Activated naive CD8-positive, alpha-beta T cell treated with anti-CD3 and anti-CD28 coated beads, Interleukin-2, amount 10 ng/mL, durations not matched to agents 7 days and 5 days (primary cell): ENCODE data around the gene MYO9B. TPM values are rescaled to one million over a fixed set of nuclear protein-coding genes. Genes with fewer than 3 reads are reported as not detected.
"Not testable (repeated sequence)": the region's sequence is repeated elsewhere in the genome, so short reads cannot be mapped to it uniquely, and the experiment has no call there.

Experiments
- ATAC-seq: fragments of 150-1000 bp; cut with Tn5 transposase; one replicate; pipeline ENCODE4 v1.10.0; 2021; ENCODE audit warnings: low read depth, moderate library complexity
- POLR2A ChIA-PET: fragments of 350-600 bp; sonication (Branson Sonifier 250); formaldehyde crosslinking; loops from one replicate; lab custom pipeline; 2021; ENCODE audit warnings: antibody characterized with exemption; lab: Charles Lee
- DNase-seq: peaks from one replicate; pipeline ENCODE4 v3.0.0; 2021
- H3K27ac Mint-ChIP-seq: one replicate; pipeline ENCODE4 v1.8.0; 2022; ENCODE audit warnings: mild to moderate bottlenecking, mixed read lengths
- H3K27me3 Mint-ChIP-seq: one replicate; pipeline ENCODE4 v1.8.0; 2022; ENCODE audit warnings: mild to moderate bottlenecking, moderate library complexity, mixed read lengths
- H3K36me3 Mint-ChIP-seq: one replicate; pipeline ENCODE4 v1.8.0; 2021; ENCODE audit warnings: mild to moderate bottlenecking, mixed read lengths
- H3K4me1 Mint-ChIP-seq: one replicate; pipeline ENCODE4 v1.8.0; 2021; ENCODE audit warnings: mixed read lengths
- H3K4me3 Mint-ChIP-seq: one replicate; pipeline ENCODE4 v1.8.0; 2022; ENCODE audit warnings: mild to moderate bottlenecking, moderate library complexity, mixed read lengths
- H3K9me3 Mint-ChIP-seq: one replicate; pipeline ENCODE4 v1.8.0; 2021; ENCODE audit warnings: mixed read lengths
- total RNA-seq, 2 experiments: library from RNA; stranded (reverse); gene quantifications; one replicate each; pipeline ENCODE4 v1.2.3, GENCODE V29; 2021

The MYO9B gene
- total RNA-seq, 2 experiments from 2014 or later: 275 to 285 TPM

DNA sequence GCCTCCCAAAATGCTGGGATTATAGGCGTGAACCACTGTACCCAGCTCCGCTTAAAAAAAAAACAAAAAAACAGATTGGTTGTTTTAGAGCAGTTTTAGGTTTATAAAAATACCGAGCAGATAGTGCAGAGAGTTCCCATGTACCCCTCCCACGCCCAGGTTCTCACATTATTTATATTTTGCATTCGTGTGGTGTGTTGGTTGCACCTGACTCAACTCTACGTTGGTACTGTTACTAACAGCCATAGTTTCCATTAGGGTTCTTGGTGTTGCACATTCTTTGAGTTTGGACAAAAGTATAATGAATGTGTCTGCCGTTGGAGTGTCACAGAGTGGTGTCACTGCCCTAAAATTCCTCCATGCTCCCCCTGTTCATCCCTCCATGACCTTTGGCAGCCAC is 29.1 kb downstream of the MYO9B start:
- DNase-seq (no peak), ATAC-seq (no peak)
- H3K27me3 Mint-ChIP-seq: no peaks in the 10 kb centered on the region
- no peak overlapping the region for H3K4me3 Mint-ChIP-seq
- peaks cover 36% of the 10 kb centered on the region for H3K4me1 Mint-ChIP-seq
- peaks cover 38% of the 10 kb centered on the region for H3K36me3 Mint-ChIP-seq
- POLR2A ChIA-PET: no interaction called here
- no peaks in the 10 kb centered on the region for H3K9me3 Mint-ChIP-seq
- H3K27ac Mint-ChIP-seq: no peak overlapping the region

DNA sequence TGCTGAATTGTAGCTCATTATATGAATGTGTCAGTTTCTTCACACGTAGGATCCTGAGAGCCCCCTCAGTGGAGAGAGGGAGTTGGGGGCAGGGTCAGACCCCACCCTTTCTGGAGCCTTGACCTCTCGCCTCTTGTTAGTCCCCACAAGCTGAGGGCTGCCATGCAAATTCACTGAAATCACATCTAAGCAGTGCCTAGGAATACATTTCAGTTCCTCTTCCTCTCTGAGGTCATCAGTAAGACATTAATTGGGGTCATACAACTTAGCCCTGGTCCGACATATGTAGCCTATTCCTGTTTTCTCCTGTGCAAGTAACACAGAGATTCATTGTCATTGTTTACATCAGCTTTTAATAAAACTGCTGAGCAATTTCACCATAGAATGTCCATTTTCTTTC is 30.0 kb downstream of the MYO9B start:
- POLR2A ChIA-PET: no interaction called here
- H3K36me3 Mint-ChIP-seq: peaks cover 37% of the 10 kb centered on the region
- H3K27ac Mint-ChIP-seq: no peak overlapping the region

GRCh38 chr19:17106964-17107363 is 31.4 kb downstream of the MYO9B start:
- H3K27ac Mint-ChIP-seq, ATAC-seq, H3K27me3 Mint-ChIP-seq, H3K4me3 Mint-ChIP-seq, DNase-seq, H3K9me3 Mint-ChIP-seq, POLR2A ChIA-PET: not testable (repeated sequence)
- H3K4me1 Mint-ChIP-seq: peaks cover 41% of the 10 kb centered on the region
- peaks cover 35% of the 10 kb centered on the region for H3K36me3 Mint-ChIP-seq

More for the DNA sequence above, 30.0 kb downstream of the MYO9B start:
- Mint-ChIP-seq H3K4me3 (no peak overlapping the region), H3K27me3 (no peaks in the 10 kb centered on the region), H3K4me1 (peaks cover 41% of the 10 kb centered on the region), H3K9me3 (no peaks in the 10 kb centered on the region)
- no peak for DNase-seq
- ATAC-seq: no peak

DNA sequence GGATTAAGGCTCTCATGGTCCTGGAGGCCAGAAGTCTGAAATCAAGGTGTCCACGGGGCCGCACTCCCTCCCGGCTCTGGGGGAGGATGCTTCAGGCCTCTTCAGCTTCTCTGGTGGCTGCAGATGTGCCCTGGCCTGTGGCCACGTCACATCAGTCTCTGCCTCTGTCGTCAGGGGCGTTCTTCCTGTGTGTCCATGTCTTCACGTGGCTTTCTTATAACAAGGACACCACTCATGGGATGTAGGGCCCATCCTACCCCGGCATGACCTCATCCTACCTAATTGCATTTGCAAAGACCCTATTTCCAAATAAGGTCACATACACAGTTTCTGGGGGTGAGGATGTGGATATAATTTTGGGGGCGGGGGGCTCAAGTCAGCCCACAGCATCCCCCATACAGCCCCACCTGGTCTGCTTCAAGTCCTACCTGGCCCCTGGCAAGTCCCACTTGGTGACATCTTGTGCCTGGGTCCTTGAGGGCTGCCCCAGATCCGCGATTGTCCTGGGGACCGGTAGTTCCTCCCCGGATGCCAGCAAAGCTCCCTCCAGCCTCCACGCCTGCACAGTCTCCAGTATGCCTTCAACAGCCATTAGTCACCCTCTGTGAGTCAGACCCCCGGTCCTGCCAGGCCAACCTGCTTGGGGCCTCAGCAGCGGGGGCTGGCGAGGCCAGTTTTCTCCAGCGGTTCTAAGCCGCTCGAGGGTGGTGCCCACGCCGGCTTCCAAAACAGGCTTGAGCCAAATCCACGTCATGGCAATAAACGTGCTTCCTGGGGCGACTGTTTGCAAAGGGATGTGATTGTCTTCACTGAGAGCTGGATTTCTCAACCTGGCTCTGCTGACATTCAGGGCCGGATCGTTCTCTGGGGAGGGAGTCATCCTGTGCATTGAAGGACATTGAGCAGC is 32.2 kb downstream of the MYO9B start:
- peaks cover 43% of the 10 kb centered on the region for H3K4me1 Mint-ChIP-seq
- DNase-seq: no peak
- H3K27ac Mint-ChIP-seq: no peak overlapping the region
- ATAC-seq: no peak
- no peak overlapping the region for H3K4me3 Mint-ChIP-seq
- no peaks in the 10 kb centered on the region for H3K27me3 Mint-ChIP-seq
- POLR2A ChIA-PET: interaction anchor here (3.8 kb wide), 1 partner anchor 17 kb away, joined by 26 read pairs; no protein-coding TSS in a partner anchor
- no peaks in the 10 kb centered on the region for H3K9me3 Mint-ChIP-seq
- H3K36me3 Mint-ChIP-seq: peaks cover 30% of the 10 kb centered on the region

GRCh38 chr19:17108453-17108784 is 32.8 kb downstream of the MYO9B start:
- H3K36me3 Mint-ChIP-seq: peaks cover 28% of the 10 kb centered on the region
- H3K27me3 Mint-ChIP-seq: no peaks in the 10 kb centered on the region
- POLR2A ChIA-PET: interaction anchor here (3.8 kb wide), 1 partner anchor 17 kb away, joined by 26 read pairs; no protein-coding TSS in a partner anchor
- no peaks in the 10 kb centered on the region for H3K9me3 Mint-ChIP-seq
- peaks cover 44% of the 10 kb centered on the region for H3K4me1 Mint-ChIP-seq
- no peak overlapping the region for H3K27ac Mint-ChIP-seq
- no peak for ATAC-seq
- no peak overlapping the region for H3K4me3 Mint-ChIP-seq
- no peak for DNase-seq

DNA sequence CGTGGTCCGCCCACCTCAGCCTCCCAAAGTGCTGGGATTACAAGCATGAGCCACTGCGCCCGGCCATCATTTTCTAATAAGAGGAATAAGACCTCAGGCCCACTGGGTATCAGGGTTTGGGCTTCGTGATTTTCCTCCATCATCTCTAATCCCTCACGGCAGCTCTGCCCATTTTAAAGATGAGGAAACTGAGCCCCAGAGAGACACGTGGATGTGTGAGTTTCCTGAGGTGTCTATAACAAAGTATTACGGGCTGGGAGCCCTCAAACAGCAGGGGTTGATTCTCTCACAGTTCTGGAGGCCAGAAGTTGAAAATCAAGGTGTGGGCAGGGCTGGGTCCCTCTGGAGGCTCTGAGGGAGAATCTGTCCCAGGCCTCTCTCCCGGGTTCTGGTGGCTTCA is 33.7 kb downstream of the MYO9B start:
- ATAC-seq (peak; percentile 9), DNase-seq (no peak)
- POLR2A ChIA-PET: interaction anchor here (2.2 to 3.8 kb wide), 2 partner anchors 16 to 75 kb away, joined by 5 to 26 read pairs; no protein-coding TSS in a partner anchor
- Mint-ChIP-seq H3K4me1 (peaks cover 47% of the 10 kb centered on the region), H3K9me3 (no peaks in the 10 kb centered on the region), H3K4me3 (peak overlapping the region; percentile 33), H3K27me3 (no peaks in the 10 kb centered on the region), H3K27ac (no peak overlapping the region), H3K36me3 (peaks cover 32% of the 10 kb centered on the region)

- peak overlapping the region; percentile 15 for H3K27ac Mint-ChIP-seq
- no peaks in the 10 kb centered on the region for H3K9me3 Mint-ChIP-seq
- H3K4me1 Mint-ChIP-seq: peaks cover 47% of the 10 kb centered on the region
- H3K36me3 Mint-ChIP-seq: peaks cover 35% of the 10 kb centered on the region
- DNase-seq (peak; percentile 57), ATAC-seq (peak; percentile 65)
- POLR2A ChIA-PET: interaction anchor here (0.5 to 3.8 kb wide), 5 partner anchors 15 to 74 kb away, joined by 3 to 26 read pairs (median 4); no protein-coding TSS in a partner anchor
- H3K27me3 Mint-ChIP-seq: no peaks in the 10 kb centered on the region
- H3K4me3 Mint-ChIP-seq: peak overlapping the region; percentile 33
These were observed 34.5 kb downstream of the MYO9B start for GRCh38 chr19:17109962-17110598.

DNA sequence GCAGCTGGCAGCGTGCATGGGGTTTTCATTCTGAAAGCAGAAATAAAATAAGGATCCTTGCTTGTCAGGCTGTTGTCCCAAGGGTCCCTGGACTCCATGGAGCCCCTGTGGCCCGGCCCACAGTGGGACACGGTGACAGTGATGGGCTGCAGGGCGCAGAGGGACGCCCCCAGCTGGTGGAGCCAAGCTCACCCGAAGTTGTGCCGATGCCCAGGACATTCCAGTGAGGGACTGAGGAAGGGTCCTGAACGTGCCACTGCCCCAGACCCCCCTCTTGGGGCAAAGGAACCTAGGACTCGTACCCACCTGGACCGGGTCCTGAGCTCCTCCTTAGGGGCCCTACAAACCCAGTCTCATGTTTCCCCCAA is 35.0 kb downstream of the MYO9B start:
- no peaks in the 10 kb centered on the region for H3K27me3 Mint-ChIP-seq
- peak overlapping the region; percentile 71 for H3K27ac Mint-ChIP-seq
- peak overlapping the region; percentile 33 for H3K4me3 Mint-ChIP-seq
- peaks cover 40% of the 10 kb centered on the region for H3K36me3 Mint-ChIP-seq
- no peaks in the 10 kb centered on the region for H3K9me3 Mint-ChIP-seq
- DNase-seq (no peak), ATAC-seq (no peak)
- H3K4me1 Mint-ChIP-seq: peaks cover 48% of the 10 kb centered on the region
- POLR2A ChIA-PET: interaction anchor here (1.1 to 3.8 kb wide), 4 partner anchors 14 to 73 kb away, joined by 3 to 26 read pairs (median 4); no protein-coding TSS in a partner anchor

GRCh38 chr19:17111766-17112165 is 36.2 kb downstream of the MYO9B start:
- H3K4me1 Mint-ChIP-seq: peaks cover 46% of the 10 kb centered on the region
- no peak overlapping the region for H3K4me3 Mint-ChIP-seq
- no peaks in the 10 kb centered on the region for H3K27me3 Mint-ChIP-seq
- no peaks in the 10 kb centered on the region for H3K9me3 Mint-ChIP-seq
- H3K36me3 Mint-ChIP-seq: peaks cover 38% of the 10 kb centered on the region
- POLR2A ChIA-PET: no interaction called here
- H3K27ac Mint-ChIP-seq: peak overlapping the region; percentile 42
- no peak for ATAC-seq
- DNase-seq: no peak

- H3K4me1 Mint-ChIP-seq: peaks cover 46% of the 10 kb centered on the region
- POLR2A ChIA-PET: no interaction called here
- H3K27me3 Mint-ChIP-seq: no peaks in the 10 kb centered on the region
These were observed 36.7 kb downstream of the MYO9B start for GRCh38 chr19:17112271-17112670.

DNA sequence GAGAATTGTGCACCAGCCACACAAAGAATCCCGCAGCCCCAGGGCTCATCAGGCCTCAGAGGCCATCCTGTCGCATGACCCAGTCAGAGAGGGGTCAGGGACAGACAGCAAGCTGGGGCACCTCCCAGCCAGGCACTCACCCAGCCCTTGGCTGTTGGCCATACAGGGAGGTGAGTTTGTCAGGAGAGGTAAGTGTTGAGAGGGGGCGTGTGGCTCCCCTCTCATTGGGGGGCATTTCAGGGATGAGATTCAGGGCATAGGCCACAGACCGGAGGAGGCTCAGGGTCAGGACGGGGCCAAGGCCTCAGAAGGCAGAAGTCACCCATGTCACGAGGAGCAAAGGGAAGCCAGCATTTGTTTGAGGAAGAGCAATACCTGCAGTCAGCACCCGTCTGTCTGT is 37.1 kb downstream of the MYO9B start:
- no peaks in the 10 kb centered on the region for H3K27me3 Mint-ChIP-seq
- peaks cover 37% of the 10 kb centered on the region for H3K36me3 Mint-ChIP-seq
- H3K4me1 Mint-ChIP-seq: peaks cover 42% of the 10 kb centered on the region
- no peak for DNase-seq
- no peak overlapping the region for H3K4me3 Mint-ChIP-seq
- H3K9me3 Mint-ChIP-seq: no peaks in the 10 kb centered on the region
- no peak for ATAC-seq
- H3K27ac Mint-ChIP-seq: no peak overlapping the region
- POLR2A ChIA-PET: no interaction called here

More at GRCh38 chr19:17112271-17112670, 36.7 kb downstream of the MYO9B start:
- Mint-ChIP-seq H3K36me3 (peaks cover 38% of the 10 kb centered on the region), H3K27ac (peak overlapping the region; percentile 42), H3K9me3 (no peaks in the 10 kb centered on the region), H3K4me3 (no peak overlapping the region)
- ATAC-seq (no peak), DNase-seq (no peak)

- H3K36me3 Mint-ChIP-seq: peaks cover 37% of the 10 kb centered on the region
- no peaks in the 10 kb centered on the region for H3K27me3 Mint-ChIP-seq
- no peaks in the 10 kb centered on the region for H3K9me3 Mint-ChIP-seq
- no peak for DNase-seq
- no peak for ATAC-seq
- H3K4me1 Mint-ChIP-seq: peaks cover 37% of the 10 kb centered on the region
- POLR2A ChIA-PET: no interaction called here
- H3K27ac Mint-ChIP-seq: peak overlapping the region; percentile 9
- no peak overlapping the region for H3K4me3 Mint-ChIP-seq
These were observed 37.7 kb downstream of the MYO9B start for GRCh38 chr19:17113127-17113785.

- Mint-ChIP-seq H3K9me3 (no peaks in the 10 kb centered on the region), H3K27ac (peak overlapping the region; percentile 48), H3K4me3 (no peak overlapping the region), H3K4me1 (peaks cover 34% of the 10 kb centered on the region), H3K27me3 (no peaks in the 10 kb centered on the region), H3K36me3 (peaks cover 41% of the 10 kb centered on the region)
- DNase-seq (no peak), ATAC-seq (no peak)
- POLR2A ChIA-PET: no interaction called here
These were observed 38.8 kb downstream of the MYO9B start for GRCh38 chr19:17114414-17114831.
